BJ (cell line): Measurements from ENCODE around the gene INPP5J. TPM values are rescaled to one million over a fixed set of nuclear protein-coding genes. Genes with fewer than 3 reads are reported as not detected.
"Not testable (repeated sequence)": the region's sequence is repeated elsewhere in the genome, so short reads cannot be mapped to it uniquely, and the experiment has no call there.

Experiments
- CTCF ChIA-PET: fragments of 350-600 bp; formaldehyde crosslinking; extraction: SDS; loops from one replicate; lab custom pipeline; 2021; ENCODE audit warnings: antibody characterized with exemption, inconsistent platforms; lab: Yijun Ruan, JAX
- POLR2A ChIA-PET: fragments of 300-600 bp; sonication (Branson Sonifier 250); formaldehyde crosslinking; extraction: SDS; loops from one replicate; lab custom pipeline; 2021; ENCODE audit warnings: antibody characterized with exemption; lab: Charles Lee
- DNase-seq: peaks from one replicate; pipeline ENCODE4 v3.0.0-alpha.2; 2011; ENCODE audit warnings: low read depth
- H3K27me3 ChIP-seq: 2 replicates; pipeline ENCODE4 v1.6.0; 2011; ENCODE audit warnings: low read length; ENCODE audit not compliant: control insufficient read depth, insufficient read depth
- H3K36me3 ChIP-seq: 2 replicates; pipeline ENCODE4 v1.5.1; 2011; ENCODE audit warnings: low read length; ENCODE audit not compliant: control insufficient read depth, insufficient read depth
- H3K4me3 ChIP-seq: 2 replicates; pipeline ENCODE4 v1.5.1; 2011; ENCODE audit warnings: low read depth, mild to moderate bottlenecking, control low read depth, low read length
- polyA plus RNA-seq: library from polyadenylated mRNA; depleted of rRNA; stranded (reverse); fragments of >200 nt; gene quantifications from 2 replicates; pipeline ENCODE4 v1.2.3, GENCODE V29; 2011
- TF ChIP-seq, protein P1 (sequence below): IDR thresholded peaks from 2 replicates; pipeline ENCODE4 v1.5.1; 2011; ENCODE audit warnings: low read depth, mild to moderate bottlenecking, control low read depth, inconsistent platforms, low read length, moderate library complexity; ENCODE audit not compliant: insufficient read depth

INPP5J gene
- polyA plus RNA-seq, 1 experiment = 1.5 TPM

DNA sequence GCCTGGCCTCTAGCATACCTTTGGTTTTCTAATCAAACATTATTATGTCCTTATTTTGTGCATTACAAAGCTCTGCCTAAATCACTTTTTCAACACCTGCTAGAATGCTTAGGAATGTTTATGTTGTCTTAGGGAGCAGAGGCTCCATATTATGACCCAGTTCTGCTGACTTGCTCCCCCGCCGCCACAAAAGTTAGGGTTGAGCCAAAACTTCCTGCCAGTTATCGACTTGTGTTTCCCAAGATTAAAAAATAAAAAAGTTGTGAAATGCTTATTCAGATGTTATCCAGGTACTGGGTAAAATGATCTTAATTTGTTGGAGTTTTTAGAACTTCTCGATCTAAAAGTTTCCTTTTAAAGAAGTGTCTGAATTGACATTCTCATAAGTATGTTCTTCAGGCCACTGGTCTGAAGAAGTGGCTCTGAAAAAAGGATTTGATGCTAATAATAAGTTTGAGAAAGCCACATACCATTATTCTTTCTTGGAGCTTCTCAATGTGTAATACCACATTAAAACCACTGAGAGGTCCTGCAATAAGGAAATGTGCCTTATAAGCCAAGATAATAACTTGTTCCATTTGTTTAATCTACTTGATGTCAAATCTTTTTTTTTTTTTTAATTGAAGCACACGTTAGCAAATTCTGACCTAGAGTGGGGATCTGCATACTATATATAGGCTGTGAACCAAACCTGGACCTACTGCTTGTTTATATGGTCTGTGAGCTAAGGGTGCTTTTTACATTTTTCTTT lies 39.4 kb downstream of the INPP5J start:
- ChIA-PET POLR2A (interaction anchor here (0.6 kb wide), 2 partner anchors 116 to 129 kb away, joined by 3 to 9 read pairs; no protein-coding TSS in a partner anchor), CTCF (interaction anchor here (0.6 to 5.3 kb wide), 8 partner anchors 8 to 69 kb away, joined by 3 to 29 read pairs (median 4); no protein-coding TSS in a partner anchor)
- TF ChIP-seq, protein P1, sequence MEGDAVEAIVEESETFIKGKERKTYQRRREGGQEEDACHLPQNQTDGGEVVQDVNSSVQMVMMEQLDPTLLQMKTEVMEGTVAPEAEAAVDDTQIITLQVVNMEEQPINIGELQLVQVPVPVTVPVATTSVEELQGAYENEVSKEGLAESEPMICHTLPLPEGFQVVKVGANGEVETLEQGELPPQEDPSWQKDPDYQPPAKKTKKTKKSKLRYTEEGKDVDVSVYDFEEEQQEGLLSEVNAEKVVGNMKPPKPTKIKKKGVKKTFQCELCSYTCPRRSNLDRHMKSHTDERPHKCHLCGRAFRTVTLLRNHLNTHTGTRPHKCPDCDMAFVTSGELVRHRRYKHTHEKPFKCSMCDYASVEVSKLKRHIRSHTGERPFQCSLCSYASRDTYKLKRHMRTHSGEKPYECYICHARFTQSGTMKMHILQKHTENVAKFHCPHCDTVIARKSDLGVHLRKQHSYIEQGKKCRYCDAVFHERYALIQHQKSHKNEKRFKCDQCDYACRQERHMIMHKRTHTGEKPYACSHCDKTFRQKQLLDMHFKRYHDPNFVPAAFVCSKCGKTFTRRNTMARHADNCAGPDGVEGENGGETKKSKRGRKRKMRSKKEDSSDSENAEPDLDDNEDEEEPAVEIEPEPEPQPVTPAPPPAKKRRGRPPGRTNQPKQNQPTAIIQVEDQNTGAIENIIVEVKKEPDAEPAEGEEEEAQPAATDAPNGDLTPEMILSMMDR = no peak
- Histone ChIP-seq H3K4me3 (no peak overlapping the region), H3K27me3 (no peaks in the 10 kb centered on the region), H3K36me3 (no peaks in the 10 kb centered on the region; the same call in none of the 2 replicates)
- no peak for DNase-seq

DNA sequence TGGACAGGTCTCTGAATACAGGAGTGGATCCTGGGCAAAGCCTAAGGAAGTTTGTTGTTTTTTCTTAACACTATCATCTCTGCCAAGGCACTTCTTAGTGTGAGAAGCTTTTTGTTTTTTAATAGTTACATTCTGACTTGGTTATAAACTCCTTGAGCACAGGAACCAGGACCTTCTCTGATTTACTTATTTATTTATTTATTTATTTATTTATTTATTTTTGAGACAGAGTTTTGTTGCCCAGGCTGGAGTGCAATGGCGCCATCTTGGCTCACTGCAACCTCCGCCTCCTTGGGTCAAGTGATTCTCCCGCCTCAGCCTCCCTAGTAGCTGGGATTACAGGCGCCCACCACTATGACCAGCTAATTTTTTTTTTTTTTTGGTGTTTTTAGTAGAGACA lies 48.2 kb downstream of the INPP5J start:
- TF ChIP-seq, protein P1 = no peak
- ChIA-PET POLR2A (no interaction called here), CTCF (interaction anchor here (0.6 to 1.6 kb wide), 3 partner anchors 9 to 101 kb away, joined by 3 to 4 read pairs (median 3); partner anchors contain the start of gene SELENOM)
- Histone ChIP-seq H3K4me3 (no peak overlapping the region), H3K27me3 (no peaks in the 10 kb centered on the region), H3K36me3 (no peaks in the 10 kb centered on the region; the same call in none of the 2 replicates)
- no peak for DNase-seq

DNA sequence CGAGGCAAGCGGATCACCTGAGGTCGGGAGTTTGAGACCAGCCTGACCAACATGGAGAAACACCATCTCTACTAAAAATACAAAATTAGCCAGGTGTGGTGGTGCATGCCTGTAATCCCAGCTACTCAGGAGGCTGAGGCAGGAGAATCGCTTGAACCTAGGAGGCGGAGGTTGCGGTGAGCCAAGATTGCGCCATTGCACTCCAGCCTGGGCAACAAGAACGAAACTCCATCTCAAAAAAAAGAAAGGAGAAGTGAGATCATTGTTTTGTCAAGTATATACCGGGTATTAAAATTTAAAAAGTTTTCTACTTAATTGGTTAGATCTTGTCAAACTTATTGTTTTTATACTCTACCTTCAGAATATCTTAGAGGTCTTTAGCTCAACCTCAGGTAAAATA lies 49.0 kb downstream of the INPP5J start:
- DNase-seq, POLR2A ChIA-PET, H3K27me3 ChIP-seq, CTCF ChIA-PET, H3K36me3 ChIP-seq, H3K4me3 ChIP-seq: not testable (repeated sequence)

DNA sequence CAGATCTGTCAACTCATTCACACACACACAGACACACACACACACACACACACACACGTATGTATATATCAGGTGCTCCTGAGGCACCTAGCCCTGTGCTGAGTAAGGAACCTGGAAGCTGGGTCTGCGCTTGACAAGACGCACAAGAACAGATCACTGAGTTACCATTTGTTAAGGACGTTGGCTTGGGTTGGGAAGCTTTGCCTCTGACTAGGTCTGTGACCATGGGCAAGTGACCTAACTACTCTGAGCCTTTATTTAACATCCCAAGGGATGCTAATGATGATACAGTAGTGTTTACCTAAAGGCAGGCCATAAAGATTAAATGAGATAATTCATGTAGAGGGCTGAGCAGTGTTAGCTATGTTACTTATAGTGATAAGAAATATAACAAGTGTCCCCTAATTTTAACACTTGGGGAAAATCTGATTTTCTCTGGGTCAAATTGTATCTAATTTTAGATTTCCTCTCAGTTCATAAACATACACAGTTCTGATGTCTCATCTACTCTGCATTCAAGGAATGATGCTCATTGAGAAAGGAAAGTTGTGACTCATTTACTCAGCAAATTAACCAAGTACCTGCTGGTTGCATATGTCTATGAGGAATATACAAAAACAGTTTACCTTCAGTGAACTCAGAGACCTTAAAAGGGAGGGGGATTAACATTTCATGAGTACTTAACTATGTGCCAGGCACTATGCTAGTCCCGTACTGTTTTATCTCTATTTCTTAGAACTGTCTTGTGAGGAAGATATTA lies 50.8 kb downstream of the INPP5J start:
- TF ChIP-seq, protein P1 = no peak
- no peaks in the 10 kb centered on the region for H3K27me3 ChIP-seq
- peaks cover 1% of the 10 kb centered on the region; the same call in 1 of the 2 replicates for H3K36me3 ChIP-seq
- ChIA-PET CTCF (interaction anchor here (0.5 to 1.5 kb wide), 3 partner anchors 12 to 173 kb away, joined by 3 to 4 read pairs (median 3); no protein-coding TSS in a partner anchor), POLR2A (interaction anchor here (0.6 kb wide), 1 partner anchor 14 kb away, joined by 3 read pairs; the partner anchor contains the start of gene RNF185)
- DNase-seq = peak; percentile 79
- no peak overlapping the region for H3K4me3 ChIP-seq

DNA sequence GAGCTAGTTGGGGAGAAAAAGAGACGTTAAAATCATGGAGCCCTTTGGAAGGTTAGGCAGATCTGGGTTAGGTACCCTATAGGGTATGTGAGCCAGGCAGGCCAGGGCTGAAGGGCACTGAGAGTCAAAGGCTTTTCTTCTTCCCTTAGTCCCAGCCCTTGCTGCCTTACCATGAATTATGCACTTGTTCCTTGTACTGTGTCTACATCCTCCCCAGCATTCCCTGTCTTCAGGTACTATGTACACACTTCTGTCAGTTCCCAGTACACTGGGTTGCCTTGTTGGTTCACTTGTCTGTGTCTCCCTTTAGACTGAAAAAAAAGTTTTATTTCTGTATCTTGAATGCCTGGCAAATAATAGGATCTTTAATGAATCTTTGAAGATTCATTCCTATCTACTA lies 54.2 kb downstream of the INPP5J start:
- H3K27me3 ChIP-seq = no peaks in the 10 kb centered on the region
- H3K4me3 ChIP-seq = no peak overlapping the region
- ChIA-PET POLR2A (no interaction called here), CTCF (interaction anchor here (0.6 to 1.7 kb wide), 2 partner anchors 8 to 16 kb away, joined by 3 to 5 read pairs; no protein-coding TSS in a partner anchor)
- no peak for DNase-seq
- TF ChIP-seq, protein P1 = no peak
- peaks cover 3% of the 10 kb centered on the region for H3K36me3 ChIP-seq
